RWPE1 (cell line): Measurements from ENCODE around the gene PPCS.

Experiments used
- CTCF ChIA-PET: fragments of 350-600 bp; sonication (Branson Sonifier 250); formaldehyde crosslinking; extraction: SDS; loops from one replicate; lab custom pipeline; 2021; lab: Yijun Ruan, JAX
- POLR2A ChIA-PET: fragments of 400-600 bp; formaldehyde crosslinking; extraction: SDS; loops from one replicate; lab custom pipeline; 2020; ENCODE audit warnings: antibody characterized with exemption; ENCODE audit not compliant: low non-redundant PET; lab: Yijun Ruan, JAX
- DNase-seq: peaks from one replicate; pipeline ENCODE4 v3.0.0; 2012; ENCODE audit warnings: low spot score
- H3K27ac ChIP-seq: fragments of 450-650 bp; 2 replicates; pipeline ENCODE4 v1.5.1; 2017
- TF ChIP-seq, protein P1 (sequence below): fragments of 450-650 bp; conservative IDR thresholded peaks from 2 replicates; pipeline ENCODE4 v1.5.1; 2017; ENCODE audit warnings: low read depth, mild to moderate bottlenecking

PPCS gene

DNA sequence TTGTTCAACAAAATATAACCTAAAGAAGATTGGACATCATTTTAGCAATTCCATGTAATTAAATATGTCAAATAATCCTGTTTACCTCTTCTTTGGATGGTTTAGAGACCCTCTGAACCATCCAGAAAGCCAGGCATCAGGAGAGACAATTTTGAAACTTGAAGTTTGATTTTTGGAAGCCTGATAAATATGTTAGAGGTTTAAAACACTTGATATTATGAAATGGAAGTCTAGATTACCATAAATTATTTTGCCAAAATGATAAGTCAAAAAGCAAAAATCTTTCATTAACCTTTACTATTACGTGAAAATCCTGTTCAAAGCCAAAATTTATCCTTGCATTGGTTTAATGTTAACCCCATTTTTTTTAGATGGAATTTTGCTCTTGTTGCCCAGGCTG, 50.2 kb downstream of the PPCS start:
- ChIA-PET POLR2A (no interaction called here), CTCF (no interaction called here)
- H3K27ac ChIP-seq: no peak overlapping the region
- no peak for DNase-seq
- TF ChIP-seq, protein P1, sequence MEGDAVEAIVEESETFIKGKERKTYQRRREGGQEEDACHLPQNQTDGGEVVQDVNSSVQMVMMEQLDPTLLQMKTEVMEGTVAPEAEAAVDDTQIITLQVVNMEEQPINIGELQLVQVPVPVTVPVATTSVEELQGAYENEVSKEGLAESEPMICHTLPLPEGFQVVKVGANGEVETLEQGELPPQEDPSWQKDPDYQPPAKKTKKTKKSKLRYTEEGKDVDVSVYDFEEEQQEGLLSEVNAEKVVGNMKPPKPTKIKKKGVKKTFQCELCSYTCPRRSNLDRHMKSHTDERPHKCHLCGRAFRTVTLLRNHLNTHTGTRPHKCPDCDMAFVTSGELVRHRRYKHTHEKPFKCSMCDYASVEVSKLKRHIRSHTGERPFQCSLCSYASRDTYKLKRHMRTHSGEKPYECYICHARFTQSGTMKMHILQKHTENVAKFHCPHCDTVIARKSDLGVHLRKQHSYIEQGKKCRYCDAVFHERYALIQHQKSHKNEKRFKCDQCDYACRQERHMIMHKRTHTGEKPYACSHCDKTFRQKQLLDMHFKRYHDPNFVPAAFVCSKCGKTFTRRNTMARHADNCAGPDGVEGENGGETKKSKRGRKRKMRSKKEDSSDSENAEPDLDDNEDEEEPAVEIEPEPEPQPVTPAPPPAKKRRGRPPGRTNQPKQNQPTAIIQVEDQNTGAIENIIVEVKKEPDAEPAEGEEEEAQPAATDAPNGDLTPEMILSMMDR: no peak
